DMS153 treated with DMSO at 0.1 percent for 48 hours (cell line): Measurements from ENCODE around the gene NDUFB3.
"Not testable (repeated sequence)": the region's sequence is repeated elsewhere in the genome, so short reads cannot be mapped to it uniquely, and the experiment has no call there.

ENCODE experiments used
- DNase-seq: peaks from one replicate; lab custom pipeline; 2025; ENCODE audit not compliant: unreplicated experiment; lab: John Stamatoyannopoulos, UW

Gene NDUFB3

DNA sequence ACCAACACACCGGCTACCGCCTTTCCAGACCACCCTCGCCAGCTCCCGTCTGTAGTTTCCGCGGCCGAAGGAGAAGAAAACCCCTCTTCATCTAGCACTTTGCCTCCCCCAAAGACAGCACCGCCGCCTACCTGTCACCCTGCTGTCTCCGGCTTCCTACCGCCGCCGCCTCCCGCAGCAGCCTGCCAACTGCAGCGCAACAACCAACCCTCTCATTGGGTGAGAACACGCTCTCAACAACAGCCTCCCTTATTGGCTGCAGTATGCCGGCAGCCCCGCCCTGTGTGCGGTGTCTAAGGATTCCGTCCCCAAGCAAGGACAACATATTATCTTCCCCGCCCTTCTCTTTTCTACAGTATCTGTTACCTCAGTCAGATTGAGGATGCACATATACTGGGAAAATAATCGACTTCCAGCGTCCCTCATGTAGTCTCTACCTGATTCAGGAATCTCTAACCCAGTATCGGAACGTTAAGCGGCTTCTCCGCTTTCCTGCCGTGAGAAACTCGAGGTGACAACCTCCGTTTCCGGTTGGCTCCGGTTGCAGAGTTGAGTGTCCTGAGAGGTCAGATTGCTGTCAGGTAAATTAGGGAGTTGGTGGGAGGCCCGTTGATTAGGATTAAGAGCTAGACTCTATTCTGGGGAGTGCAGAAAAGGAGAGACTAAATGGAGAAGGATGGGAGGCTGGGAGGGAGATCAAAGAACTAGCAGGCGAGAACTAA, at the start of gene NDUFB3, which contains the start of gene HYCC2:
Gene NDUFB3 (plus strand): TSS at position 523 of the 722 bp plus-strand sequence. CDS start 6,882 bp downstream, outside the sequence.
Gene HYCC2 (minus strand): TSS at position 193 of the 722 bp plus-strand sequence. CDS start 47,662 bp downstream, outside the sequence.
- DNase-seq, result peak; percentile 91

DNA sequence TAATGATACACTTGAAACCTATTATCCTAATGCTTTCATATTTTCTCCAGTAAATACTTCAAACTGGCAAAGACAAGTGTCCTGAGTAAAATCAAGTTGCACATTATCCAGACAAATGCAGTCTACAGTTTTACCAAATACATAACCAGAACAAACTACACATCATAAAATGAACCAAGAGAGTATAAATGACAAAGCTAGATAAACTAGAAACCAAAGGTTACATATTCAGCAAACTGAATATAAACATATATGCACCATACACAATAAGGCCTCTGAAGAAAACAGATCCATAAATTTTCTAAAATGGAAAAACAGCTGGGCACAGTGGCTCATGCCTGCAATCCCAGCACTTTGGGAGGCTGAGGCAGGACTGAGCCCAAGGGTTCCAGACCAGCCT, 47.3 kb upstream of the NDUFB3 start:
- no peak for DNase-seq

DNA sequence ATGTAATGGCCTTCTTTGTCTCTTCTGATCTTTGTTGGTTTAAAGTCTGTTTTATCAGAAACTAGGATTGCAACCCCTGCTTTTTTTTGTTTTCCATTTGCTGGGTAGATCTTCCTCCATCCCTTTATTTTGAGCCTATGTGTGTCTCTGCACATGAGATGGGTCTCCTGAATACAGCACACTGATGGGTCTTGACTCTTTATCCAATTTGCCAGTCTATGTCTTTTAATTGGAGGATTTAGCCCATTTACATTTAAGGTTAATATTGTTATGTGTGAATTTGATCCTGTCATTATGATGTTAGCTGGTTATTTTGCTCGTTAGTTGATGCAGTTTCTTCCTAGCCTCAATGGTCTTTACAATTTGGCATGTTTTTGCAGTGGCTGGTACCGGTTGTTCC, 37.4 kb upstream of the NDUFB3 start:
- DNase-seq, result not testable (repeated sequence)

DNA sequence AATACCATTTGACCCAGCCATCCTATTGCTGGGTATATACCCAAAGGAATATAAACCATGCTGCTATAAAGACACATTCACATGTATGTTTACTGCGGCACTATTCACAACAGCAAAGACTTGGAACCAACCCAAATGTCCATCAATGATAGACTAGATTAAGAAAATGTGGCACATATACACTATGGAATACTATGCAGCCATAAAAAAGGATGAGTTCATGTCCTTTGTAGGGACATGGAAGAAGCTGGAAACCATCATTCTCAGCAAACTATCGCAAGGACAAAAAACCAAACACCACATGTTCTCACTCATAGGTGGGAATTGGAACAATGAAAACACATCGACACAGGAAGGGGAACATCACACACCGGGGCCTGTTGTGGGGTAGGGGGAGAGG, 33.4 kb upstream of the NDUFB3 start:
- not testable (repeated sequence) for DNase-seq

DNA sequence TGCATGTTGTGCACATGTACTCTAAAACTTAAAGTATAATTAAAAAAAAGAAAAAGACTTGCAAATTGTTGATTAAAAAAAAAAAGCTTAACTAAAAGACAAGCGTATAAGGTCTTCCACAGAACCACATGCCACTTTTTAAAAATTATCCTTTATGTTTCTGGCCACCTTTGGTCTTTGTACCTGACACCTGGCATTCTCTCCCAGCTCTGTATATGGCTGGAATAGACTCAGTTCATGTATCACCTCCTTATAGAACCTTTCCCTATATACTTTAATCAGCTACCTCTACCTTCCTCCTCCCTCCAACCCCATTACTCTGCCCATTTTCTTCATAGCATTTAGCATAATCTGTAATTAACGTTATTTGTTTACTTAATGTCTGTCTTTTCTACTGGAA, 32.9 kb upstream of the NDUFB3 start:
- DNase-seq, result no peak

DNA sequence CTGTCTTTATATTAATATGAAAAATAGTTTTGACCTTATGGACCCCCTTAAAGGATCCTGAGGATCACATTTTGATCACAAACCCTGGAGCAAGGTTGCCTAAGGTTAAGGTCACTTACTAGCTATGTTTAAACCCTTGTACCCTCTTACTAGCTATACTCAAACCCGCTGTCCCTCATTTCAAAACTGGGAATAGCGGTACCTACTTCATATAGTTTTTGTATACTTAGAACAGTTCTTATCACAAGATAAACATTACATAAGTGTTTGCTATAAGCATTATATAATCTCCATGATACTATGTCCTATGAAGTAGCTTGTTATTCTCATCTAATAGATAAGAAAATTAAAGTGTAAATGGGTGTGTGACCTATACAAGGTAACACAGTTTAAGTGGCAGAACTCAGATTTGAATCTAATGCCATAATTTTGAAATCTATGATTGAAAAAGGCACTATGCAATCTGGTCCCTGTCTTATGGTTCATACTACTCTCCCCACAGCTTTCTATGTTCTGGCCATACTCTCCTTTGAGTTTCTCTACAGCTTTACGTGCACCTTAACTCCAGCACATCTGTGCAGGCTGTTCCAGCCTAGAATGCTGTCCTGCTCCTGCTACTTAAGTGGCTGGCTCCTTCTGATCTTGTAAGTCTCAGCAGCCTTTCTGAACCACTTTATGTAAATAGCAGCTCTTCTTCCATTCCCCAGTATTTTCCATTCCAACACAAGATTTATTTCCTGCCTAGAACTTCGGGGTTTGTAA, 30.8 kb upstream of the NDUFB3 start:
- no peak for DNase-seq

DNA sequence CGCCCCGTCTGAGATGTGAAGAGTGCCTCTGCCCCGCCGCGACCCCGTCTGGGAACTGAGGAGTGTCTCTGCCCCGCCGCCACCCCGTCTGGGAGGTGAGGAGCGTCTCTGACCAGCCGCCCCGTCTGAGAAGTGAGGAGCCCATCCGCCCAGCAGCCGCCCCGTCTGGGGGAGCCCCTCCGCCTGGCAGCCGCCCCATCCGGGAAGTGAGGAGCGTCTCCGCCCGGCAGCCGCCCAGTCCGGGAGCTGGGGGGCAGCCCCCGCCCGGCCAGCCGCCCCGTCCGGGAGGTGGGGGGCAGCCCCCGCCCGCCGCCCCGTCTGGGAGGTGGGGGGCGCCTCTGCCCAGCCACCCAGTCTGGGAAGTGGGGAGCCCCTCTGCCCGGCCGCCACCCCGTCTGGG, 29.4 kb upstream of the NDUFB3 start:
- not testable (repeated sequence) for DNase-seq

DNA sequence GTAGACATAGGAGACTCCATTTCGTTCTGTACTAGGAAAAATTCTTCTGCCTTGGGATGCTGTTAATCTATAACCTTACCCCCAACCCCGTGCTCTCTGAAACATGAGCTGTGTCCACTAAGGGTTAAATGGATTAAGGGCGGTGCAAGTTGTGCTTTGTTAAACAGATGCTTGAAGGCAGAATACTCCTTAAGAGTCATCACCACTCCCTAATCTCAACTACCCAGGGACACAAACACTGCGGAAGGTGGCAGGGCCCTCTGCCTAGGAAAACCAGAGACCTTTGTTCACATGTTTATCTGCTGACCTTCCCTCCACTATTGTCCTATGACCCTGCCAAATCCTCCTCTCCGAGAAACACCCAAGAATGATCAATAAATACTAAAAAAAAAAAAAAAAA, 28.8 kb upstream of the NDUFB3 start:
- not testable (repeated sequence) for DNase-seq

DNA sequence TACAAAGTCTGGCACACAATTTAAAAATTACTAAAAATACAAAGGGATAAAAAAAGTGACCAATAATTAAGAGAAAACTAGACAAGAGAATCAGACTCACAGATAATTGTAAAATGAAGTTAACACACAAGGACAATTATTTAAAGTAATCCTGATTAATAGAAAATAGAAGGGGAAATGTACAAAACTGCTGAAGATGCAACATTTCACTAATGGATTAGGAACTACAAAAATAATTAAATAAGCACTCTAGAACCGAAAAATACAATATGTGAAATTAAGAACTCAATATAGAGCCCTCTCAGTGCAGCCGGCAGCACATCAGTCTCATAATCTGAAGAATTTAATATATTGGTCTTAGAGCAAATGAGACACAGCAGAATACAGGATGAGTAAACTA, 24.9 kb upstream of the NDUFB3 start:
- DNase-seq, result no peak

DNA sequence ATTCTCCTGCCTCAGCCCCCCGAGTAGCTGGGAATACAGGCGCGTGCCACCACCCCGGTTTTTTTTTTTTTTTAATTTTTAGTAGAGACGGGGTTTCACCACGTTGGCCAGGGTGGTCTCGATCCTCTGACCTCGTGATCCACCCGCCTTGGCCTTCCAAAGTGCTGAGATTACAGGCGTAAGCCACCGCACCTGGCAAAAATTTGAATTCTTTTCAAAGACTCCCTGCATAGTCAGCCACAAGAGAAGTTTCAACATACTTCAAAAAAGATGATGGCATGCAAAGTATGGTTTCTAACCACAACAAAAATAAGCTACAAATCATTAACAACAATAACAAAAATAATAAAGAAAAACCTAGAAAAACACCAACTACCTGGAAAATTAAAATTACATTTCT, 22.3 kb upstream of the NDUFB3 start:
- DNase-seq, result no peak

DNA sequence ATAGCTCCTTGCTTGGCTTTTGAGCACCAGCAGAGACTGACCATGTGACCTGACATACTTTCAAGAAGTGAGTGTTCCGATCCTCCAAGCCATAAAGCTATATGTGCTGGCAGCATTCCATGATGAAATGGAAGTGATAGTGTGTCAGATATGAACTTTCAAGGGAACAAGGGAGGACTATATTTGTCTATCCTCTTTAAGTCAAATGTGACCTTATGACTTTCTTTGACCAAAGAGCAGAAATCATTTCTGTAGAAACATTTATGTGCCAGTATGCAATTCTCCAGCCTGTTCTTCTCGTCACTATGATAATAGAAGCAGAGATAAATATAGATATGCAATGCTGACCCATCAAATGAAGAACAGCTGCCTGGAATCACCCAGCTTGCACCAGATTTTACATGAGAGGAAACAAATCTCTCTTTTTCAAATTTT, 14.7 kb upstream of the NDUFB3 start:
- no peak for DNase-seq

DNA sequence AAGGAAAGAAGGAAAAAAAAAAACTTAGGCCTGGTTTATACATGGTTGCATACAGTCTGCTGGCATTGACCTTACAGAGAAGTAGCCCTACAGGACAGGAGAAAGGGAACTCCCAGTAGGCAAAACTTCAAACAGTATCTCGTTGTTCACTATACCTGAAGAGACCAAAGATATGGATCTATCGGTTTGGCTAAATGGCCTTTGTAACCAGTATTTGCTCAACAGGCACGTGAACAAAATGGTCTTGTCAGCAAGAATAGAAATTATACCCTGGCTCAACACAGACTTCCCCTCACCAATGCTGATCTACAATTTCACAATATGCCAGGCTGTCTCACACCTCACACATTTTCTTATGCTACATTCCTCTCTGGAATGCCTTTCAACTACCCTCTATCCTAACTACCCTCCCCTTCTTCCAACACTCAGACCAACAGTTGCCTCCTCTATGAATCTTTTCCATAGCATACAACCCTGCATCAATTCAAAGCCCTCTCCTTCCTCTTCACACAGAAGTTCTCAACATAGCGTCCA, 14.0 kb upstream of the NDUFB3 start:
- DNase-seq, result no peak

DNA sequence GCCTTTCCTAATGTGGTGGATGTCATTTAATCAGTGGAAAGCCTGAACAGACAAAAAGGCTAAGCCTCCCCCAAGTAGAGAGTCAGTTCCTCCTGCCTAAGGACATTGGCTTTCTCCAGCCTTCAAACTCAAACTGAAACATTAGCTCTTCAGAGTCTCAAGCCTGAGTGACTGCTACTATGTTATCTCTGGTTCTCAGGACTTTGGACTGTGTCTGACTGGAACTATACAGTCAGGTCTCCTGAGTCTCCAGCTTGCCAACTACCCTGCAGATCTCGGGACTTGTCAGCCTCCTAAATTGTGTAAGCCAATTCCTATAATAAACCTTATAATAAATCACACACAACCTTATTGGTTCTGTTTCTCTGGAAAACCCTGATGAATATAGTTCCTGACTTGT, 12.9 kb upstream of the NDUFB3 start:
- no peak for DNase-seq

DNA sequence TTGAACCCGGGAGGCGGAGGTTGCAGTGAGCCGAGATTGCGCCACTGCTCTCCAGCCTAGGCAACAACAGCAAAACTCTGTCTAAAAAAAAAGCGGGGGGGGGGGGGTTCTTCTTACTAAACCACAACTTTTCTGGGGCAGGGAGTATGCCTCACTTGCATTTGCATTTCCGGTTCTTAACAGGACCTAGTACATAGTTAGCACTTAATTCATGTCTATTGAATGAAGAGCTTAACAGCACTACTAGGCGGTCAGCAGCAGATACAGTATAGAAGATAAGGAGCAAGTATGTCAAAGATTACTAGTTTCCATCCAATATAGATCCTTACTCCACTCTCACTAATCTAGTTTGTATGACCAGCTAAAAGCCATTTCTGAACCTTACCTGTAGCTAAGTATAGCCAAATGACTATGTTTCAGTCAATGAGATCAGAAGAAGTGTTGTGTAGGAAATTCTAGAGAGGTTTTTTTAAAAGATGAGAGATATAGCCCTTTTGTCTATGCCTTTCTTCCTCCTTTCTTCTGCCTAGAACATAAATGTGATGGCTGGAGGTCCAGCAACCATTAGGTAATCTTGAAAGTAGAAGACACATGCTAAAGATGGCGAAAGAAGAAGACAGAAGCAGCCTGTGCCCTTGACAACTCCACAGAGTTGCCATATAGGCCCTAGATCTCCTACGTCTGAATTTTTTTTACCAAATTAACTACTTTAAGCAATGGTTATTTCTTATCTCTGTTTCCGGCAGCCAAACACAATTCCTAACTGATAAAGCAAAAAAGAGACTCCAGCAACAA, 11.6 kb upstream of the NDUFB3 start:
- DNase-seq, result no peak

DNA sequence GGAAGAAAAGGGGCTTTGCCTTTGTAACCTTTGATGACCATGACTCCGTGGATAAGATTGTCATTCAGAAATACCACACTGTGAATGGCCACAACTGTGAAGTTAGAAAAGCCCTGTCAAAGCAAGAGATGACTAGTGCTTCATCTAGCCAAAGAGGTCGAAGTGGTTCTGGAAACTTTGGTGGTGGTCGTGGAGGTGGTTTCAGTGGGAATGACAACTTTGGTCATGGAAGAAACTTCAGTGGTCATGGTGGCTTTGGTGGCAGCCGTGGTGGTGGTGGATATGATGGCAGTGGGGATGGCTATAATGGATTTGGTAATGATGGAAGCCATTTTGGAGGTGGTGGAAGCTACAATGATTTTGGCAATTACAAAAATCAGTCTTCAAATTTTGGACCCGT, 8.3 kb upstream of the NDUFB3 start:
- DNase-seq, result not testable (repeated sequence)

DNA sequence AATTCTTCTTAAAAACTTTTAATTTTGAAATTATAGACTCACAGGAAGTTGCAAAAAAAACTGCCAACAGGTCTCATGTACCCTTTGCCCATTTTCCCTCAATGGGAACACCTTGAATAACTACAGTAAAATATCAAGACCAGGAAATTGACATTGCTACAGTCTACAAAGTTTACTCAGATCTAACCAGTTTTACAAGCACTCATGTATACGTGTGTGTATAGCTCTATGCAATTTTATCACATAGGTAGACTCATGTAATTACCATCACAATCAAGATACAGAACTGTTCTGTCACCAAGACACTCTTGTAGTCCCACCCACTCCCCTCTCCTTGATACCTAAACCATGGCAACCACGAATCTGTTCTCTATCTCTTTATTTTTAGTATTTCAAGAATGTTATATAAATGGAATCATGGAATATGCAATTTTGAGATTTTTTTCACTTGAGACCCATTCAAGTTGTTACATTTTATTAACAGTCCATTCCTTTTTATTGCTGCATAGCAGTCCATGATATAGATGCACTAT, 6.9 kb upstream of the NDUFB3 start:
- DNase-seq, result no peak

DNA sequence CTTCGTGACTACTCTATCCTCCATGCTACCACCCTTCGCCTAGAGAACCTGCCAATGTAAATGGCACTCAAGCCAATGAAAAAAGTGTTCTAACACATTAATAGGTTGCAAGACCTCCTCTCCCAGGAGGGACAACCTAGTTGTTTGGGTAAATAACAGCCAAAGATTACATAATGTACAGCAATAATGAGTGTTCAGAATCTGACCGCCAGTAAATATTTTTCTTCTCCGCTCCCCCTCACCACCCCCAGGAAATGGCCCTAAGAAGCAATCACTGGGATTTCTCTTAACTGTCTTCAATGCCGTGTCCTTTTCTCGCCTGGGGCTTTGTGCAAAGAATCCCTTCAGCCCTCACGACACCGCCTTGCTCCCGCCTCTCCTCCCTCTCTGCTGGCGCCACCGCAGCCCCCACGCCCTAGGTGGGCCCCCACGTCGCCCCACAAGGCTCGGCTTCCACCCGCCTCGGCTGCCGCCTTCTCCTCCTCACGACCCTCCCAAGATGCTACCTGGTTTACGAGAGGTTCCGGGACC, 788 bp upstream of the NDUFB3 start:
- no peak for DNase-seq

DNA sequence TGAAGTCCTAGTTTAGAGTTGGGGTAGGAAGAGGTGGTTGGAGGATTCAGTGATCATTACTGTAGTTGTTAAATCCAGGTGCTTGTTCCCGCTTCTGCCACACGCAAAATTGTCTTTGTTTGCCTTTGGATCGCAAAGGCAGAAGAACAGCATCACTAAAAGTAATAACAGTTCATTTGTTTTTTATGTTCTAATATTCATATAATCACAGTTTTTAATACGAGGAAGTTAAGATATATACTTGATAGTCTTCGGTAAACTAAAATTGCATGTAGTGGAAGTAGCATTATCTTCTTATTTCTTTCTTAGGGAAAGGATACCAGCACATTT, 365 bp downstream of the NDUFB3 start:
- DNase-seq, result no peak

DNA sequence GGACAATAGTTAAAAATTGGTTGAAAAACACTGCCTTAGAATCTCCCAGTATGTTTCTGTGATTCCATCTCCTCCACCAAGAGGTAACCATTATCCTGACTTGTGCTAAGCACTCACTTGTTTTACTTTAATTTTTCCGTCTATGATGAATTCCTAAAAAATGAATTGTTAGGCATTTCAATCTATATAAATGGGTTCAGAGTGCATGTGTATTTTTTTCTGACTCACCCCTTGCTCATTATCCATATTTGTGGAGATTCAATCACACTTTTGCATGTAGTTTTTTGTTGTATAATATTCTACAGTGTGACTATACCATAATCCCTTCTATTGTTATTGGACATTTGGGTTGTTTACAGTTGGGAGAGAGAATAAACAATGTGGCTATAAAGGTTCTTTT, 1.3 kb downstream of the NDUFB3 start:
- no peak for DNase-seq

DNA sequence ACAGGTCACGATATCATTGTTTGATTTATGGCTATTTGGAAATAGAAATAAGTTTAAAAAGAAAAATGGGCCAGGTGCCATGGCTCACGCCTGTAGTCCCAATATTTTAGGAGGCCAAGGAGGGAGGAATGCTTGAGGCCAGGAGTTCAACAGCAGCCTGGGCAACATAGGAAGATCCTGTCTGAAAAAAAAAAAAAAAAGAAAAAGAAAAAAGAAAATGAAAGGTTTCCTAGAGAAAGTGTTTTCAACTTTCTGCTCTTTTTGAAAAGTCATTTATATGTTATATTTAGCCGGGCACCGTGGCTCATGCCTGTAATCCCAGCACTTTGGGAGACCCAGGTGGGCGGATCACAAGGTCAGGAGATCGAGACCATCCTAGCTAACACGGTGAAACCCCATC, 3.2 kb downstream of the NDUFB3 start:
- DNase-seq, result no peak

DNA sequence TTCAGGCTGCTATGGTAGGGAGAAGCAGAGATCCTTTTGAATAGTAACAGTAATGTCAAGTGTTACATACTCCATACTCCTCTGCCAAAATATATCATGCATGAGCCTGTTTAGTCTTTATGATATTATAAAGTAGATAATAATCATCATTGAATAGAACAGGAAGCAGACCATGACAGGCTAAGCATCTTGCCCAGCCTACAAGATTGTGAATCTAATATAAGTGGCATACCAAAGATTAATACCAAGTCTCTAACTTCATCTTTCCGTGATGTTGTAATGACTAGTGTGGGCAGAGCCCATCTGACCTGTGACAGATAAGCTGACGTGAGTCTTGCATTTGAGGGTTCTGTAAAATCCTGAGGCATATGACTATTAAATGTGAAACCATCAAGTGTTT, 13.1 kb downstream of the NDUFB3 start:
- no peak for DNase-seq
